Measurements from ENCODE around the gene GRM5. TPM values are rescaled to one million over a fixed set of nuclear protein-coding genes. Genes with fewer than 3 reads are reported as not detected.
"Not testable (repeated sequence)": the region's sequence is repeated elsewhere in the genome, so short reads cannot be mapped to it uniquely, and the experiment has no call there.

The GRM5 gene
- total RNA-seq, 2 donors from 2014 or later: not detected

- Mint-ChIP-seq H3K4me1 (no peaks in the 10 kb centered on the region), H3K27me3 (peaks cover 9% of the 10 kb centered on the region), H3K36me3 (ENCODE audit: low read depth) (no peaks in the 10 kb centered on the region), H3K27ac (no peak overlapping the region), H3K9me3 (peaks cover 3% of the 10 kb centered on the region), H3K4me3 (no peak overlapping the region)
- ATAC-seq (replicated peaks): no peak
Observed at GRCh38 chr11:88909500-88909899, 156.3 kb downstream of the GRM5 start.

- H3K27ac Mint-ChIP-seq; ATAC-seq (replicated peaks); H3K27me3 Mint-ChIP-seq; H3K4me1 Mint-ChIP-seq; H3K4me3 Mint-ChIP-seq; H3K36me3 Mint-ChIP-seq (ENCODE audit: low read depth); H3K9me3 Mint-ChIP-seq: not testable (repeated sequence)
Observed at GRCh38 chr11:88901436-88901835, 164.3 kb downstream of the GRM5 start.

GRCh38 chr11:88888855-88889254 is 176.9 kb downstream of the GRM5 start:
- H3K4me1 Mint-ChIP-seq; H3K27me3 Mint-ChIP-seq; H3K36me3 Mint-ChIP-seq (ENCODE audit: low read depth); H3K27ac Mint-ChIP-seq; ATAC-seq (replicated peaks); H3K9me3 Mint-ChIP-seq; H3K4me3 Mint-ChIP-seq: not testable (repeated sequence)

GRCh38 chr11:88886796-88887195 is 179.0 kb downstream of the GRM5 start:
- no peak for ATAC-seq (replicated peaks)
- Mint-ChIP-seq H3K9me3 (peaks cover 12% of the 10 kb centered on the region), H3K27ac (no peak overlapping the region), H3K36me3 (ENCODE audit: low read depth) (no peaks in the 10 kb centered on the region), H3K27me3 (no peaks in the 10 kb centered on the region), H3K4me3 (no peak overlapping the region), H3K4me1 (no peaks in the 10 kb centered on the region)

- peaks cover 12% of the 10 kb centered on the region for H3K9me3 Mint-ChIP-seq
- H3K36me3 Mint-ChIP-seq (ENCODE audit: low read depth); ATAC-seq (replicated peaks); H3K27me3 Mint-ChIP-seq; H3K27ac Mint-ChIP-seq; H3K4me3 Mint-ChIP-seq; H3K4me1 Mint-ChIP-seq: not testable (repeated sequence)
Observed at GRCh38 chr11:88882800-88883199, 183.0 kb downstream of the GRM5 start.

- Mint-ChIP-seq H3K4me3 (no peak overlapping the region), H3K36me3 (ENCODE audit: low read depth) (no peaks in the 10 kb centered on the region), H3K9me3 (no peaks in the 10 kb centered on the region), H3K27me3 (no peaks in the 10 kb centered on the region), H3K27ac (no peak overlapping the region), H3K4me1 (no peaks in the 10 kb centered on the region)
- ATAC-seq (replicated peaks): no peak
Observed at GRCh38 chr11:88861618-88862017, 204.2 kb downstream of the GRM5 start.

GRCh38 chr11:88860431-88860830 is 205.4 kb downstream of the GRM5 start:
- H3K27ac Mint-ChIP-seq; ATAC-seq (replicated peaks): not testable (repeated sequence)

GRCh38 chr11:88853963-88854362 is 211.8 kb downstream of the GRM5 start:
- not testable (repeated sequence) for H3K27ac Mint-ChIP-seq; H3K4me1 Mint-ChIP-seq; ATAC-seq (replicated peaks)

More at GRCh38 chr11:88860431-88860830, 205.4 kb downstream of the GRM5 start:
- H3K36me3 Mint-ChIP-seq (ENCODE audit: low read depth); H3K4me3 Mint-ChIP-seq; H3K9me3 Mint-ChIP-seq; H3K4me1 Mint-ChIP-seq; H3K27me3 Mint-ChIP-seq: not testable (repeated sequence)

GRCh38 chr11:88851547-88851946 is 214.2 kb downstream of the GRM5 start:
- not testable (repeated sequence) for H3K9me3 Mint-ChIP-seq; ATAC-seq (replicated peaks); H3K4me1 Mint-ChIP-seq; H3K27ac Mint-ChIP-seq; H3K4me3 Mint-ChIP-seq; H3K27me3 Mint-ChIP-seq; H3K36me3 Mint-ChIP-seq (ENCODE audit: low read depth)

More at GRCh38 chr11:88853963-88854362, 211.8 kb downstream of the GRM5 start:
- not testable (repeated sequence) for H3K9me3 Mint-ChIP-seq; H3K4me3 Mint-ChIP-seq; H3K36me3 Mint-ChIP-seq (ENCODE audit: low read depth); H3K27me3 Mint-ChIP-seq

- not testable (repeated sequence) for H3K36me3 Mint-ChIP-seq (ENCODE audit: low read depth); H3K4me3 Mint-ChIP-seq; H3K27ac Mint-ChIP-seq; H3K27me3 Mint-ChIP-seq; H3K4me1 Mint-ChIP-seq; H3K9me3 Mint-ChIP-seq; ATAC-seq (replicated peaks)
Observed at GRCh38 chr11:88849773-88850172, 216.0 kb downstream of the GRM5 start.

- peak; percentile 26 for ATAC-seq (replicated peaks)
- Mint-ChIP-seq H3K4me3 (no peak overlapping the region), H3K9me3 (no peaks in the 10 kb centered on the region), H3K27ac (no peak overlapping the region), H3K36me3 (ENCODE audit: low read depth) (no peaks in the 10 kb centered on the region), H3K27me3 (no peaks in the 10 kb centered on the region), H3K4me1 (peaks cover 5% of the 10 kb centered on the region)
Observed at GRCh38 chr11:88849368-88849767, 216.4 kb downstream of the GRM5 start.

GRCh38 chr11:88846266-88846665 is 219.5 kb downstream of the GRM5 start:
- H3K27ac Mint-ChIP-seq; H3K9me3 Mint-ChIP-seq; H3K27me3 Mint-ChIP-seq; H3K36me3 Mint-ChIP-seq (ENCODE audit: low read depth); ATAC-seq (replicated peaks); H3K4me3 Mint-ChIP-seq: not testable (repeated sequence)
- H3K4me1 Mint-ChIP-seq: peaks cover 20% of the 10 kb centered on the region

GRCh38 chr11:88844941-88845340 is 220.8 kb downstream of the GRM5 start:
- not testable (repeated sequence) for ATAC-seq (replicated peaks); H3K27me3 Mint-ChIP-seq

GRCh38 chr11:88843766-88844426 is 221.9 kb downstream of the GRM5 start:
- H3K27me3 Mint-ChIP-seq; H3K9me3 Mint-ChIP-seq; H3K36me3 Mint-ChIP-seq (ENCODE audit: low read depth): not testable (repeated sequence)
- peaks cover 20% of the 10 kb centered on the region for H3K4me1 Mint-ChIP-seq
- H3K27ac Mint-ChIP-seq: peak overlapping the region; percentile 63
- ATAC-seq (replicated peaks): peak; percentile 64
- H3K4me3 Mint-ChIP-seq: peak overlapping the region; percentile 39

More at GRCh38 chr11:88844941-88845340, 220.8 kb downstream of the GRM5 start:
- not testable (repeated sequence) for H3K9me3 Mint-ChIP-seq; H3K27ac Mint-ChIP-seq; H3K36me3 Mint-ChIP-seq (ENCODE audit: low read depth)
- Mint-ChIP-seq H3K4me3 (peak overlapping the region; percentile 39), H3K4me1 (peaks cover 20% of the 10 kb centered on the region)

GRCh38 chr11:88838139-88838538 is 227.6 kb downstream of the GRM5 start:
- H3K27me3 Mint-ChIP-seq: not testable (repeated sequence)

GRCh38 chr11:88835709-88836108 is 230.1 kb downstream of the GRM5 start:
- not testable (repeated sequence) for H3K4me3 Mint-ChIP-seq; H3K36me3 Mint-ChIP-seq (ENCODE audit: low read depth); H3K27ac Mint-ChIP-seq; H3K4me1 Mint-ChIP-seq; ATAC-seq (replicated peaks); H3K27me3 Mint-ChIP-seq; H3K9me3 Mint-ChIP-seq

More at GRCh38 chr11:88838139-88838538, 227.6 kb downstream of the GRM5 start:
- not testable (repeated sequence) for H3K4me3 Mint-ChIP-seq; ATAC-seq (replicated peaks); H3K4me1 Mint-ChIP-seq; H3K36me3 Mint-ChIP-seq (ENCODE audit: low read depth); H3K9me3 Mint-ChIP-seq; H3K27ac Mint-ChIP-seq
